Measurements from ENCODE around the gene TRAF6. TPM values are rescaled to one million over a fixed set of nuclear protein-coding genes. Genes with fewer than 3 reads are reported as not detected.

Gene TRAF6
- total and polyA plus RNA-seq, 9 of the 15 experiments (the other 6 are each of a cell fraction or from before 2014, with no cell fraction given), result 2.0 to 13.1 (median 8.2) TPM

DNA sequence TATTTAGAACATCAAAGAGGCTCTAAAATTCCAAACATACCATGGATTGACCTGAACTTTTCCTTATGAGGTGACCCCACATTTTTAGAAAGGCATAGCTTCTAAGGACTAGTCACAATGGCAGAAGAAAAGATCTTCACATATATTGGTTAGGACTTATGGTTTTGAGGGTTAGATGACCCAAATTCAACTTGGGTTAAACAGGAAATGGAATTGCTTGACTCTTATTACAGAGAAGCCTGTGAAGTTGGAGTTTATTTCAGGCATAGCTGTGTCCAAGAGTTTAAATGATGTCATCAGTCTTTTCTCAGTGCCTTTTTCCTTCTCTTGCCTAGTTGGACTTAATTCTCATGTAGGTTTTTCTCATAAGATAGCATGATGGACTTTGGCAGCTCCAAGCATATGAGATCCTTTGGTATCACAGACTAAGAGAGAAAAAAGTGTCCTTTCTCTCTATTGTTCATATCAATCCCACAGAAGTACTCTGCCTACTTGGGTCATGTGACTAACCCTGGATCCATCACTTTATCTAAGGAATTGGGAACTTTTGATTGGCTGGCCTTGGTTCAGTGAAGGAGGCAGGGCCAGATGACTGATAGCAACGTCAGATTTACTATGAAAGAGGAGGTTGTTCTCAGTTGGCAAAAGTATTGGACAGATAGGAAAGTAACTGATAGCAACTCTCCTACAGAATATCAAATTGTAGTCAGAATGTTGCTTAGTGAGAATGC lies 40.5 kb upstream of the TRAF6 start:
- no peak for ATAC-seq
- Histone ChIP-seq H3K27me3 (ENCODE audit: control insufficient read depth in 2 of 2, insufficient read depth in 2 of 2, low read length in 2 of 2) (no peaks in the 10 kb centered on the region), H4K20me1 (replicated peaks; ENCODE audit: control insufficient read depth, insufficient read depth, low read length) (no peaks in the 10 kb centered on the region), H3K4me1 (replicated peaks in 1 of 2; ENCODE audit: control insufficient read depth in 2 of 2, insufficient read depth in 2 of 2, low read length in 2 of 2) (no peaks in the 10 kb centered on the region), H3K79me2 (ENCODE audit: control insufficient read depth, insufficient read depth, low read length) (no peaks in the 10 kb centered on the region), H3K27ac (ENCODE audit: extremely low read depth, low read depth, low read length) (no peak overlapping the region), H3K36me3 (ENCODE audit: control insufficient read depth, insufficient read depth, low read length) (no peaks in the 10 kb centered on the region), H3K9me3 (replicated peaks; ENCODE audit: control insufficient read depth, insufficient read depth, low read depth, low read length) (no peaks in the 10 kb centered on the region), H3K4me3 (no peak overlapping the region), H3K9me1 (ENCODE audit: control insufficient read depth, insufficient read depth, low read length) (no peaks in the 10 kb centered on the region), H3K4me2 (ENCODE audit: insufficient read depth, low read length) (no peak overlapping the region), H3K9ac (ENCODE audit: insufficient read depth in 1 of 2, low read depth in 2 of 2, low read length in 2 of 2) (no peak overlapping the region), H2AFZ (ENCODE audit: low read depth, low read length) (no peak overlapping the region)
- ChIA-PET CTCF (ENCODE audit: low intra/inter-chr PET ratio) (no interaction called here), POLR2A (no interaction called here)
- no peak for FAIRE-seq
- 0% methylated on average over 1 of the region's 1 CpG for WGBS (ENCODE audit: insufficient coverage, low coverage, missing lambda C conversion rate)
- TF ChIP-seq TFE3 (CRISPR knock-in tag; IDR thresholded peaks at IDR 0.05) (peak; percentile 87), TAF7 (tag; IDR thresholded peaks at IDR 0.05) (no peak), ZNF398 (CRISPR knock-in tag; IDR thresholded peaks at IDR 0.05) (no peak)
- BruUV-seq (replicated peaks), result no TSS peak
- DNase-seq (ENCODE audit: extremely low read depth in 1 of 4, low spot score in 3 of 4), result no peak
- in situ Hi-C loops (cut with MboI) (no loop called here), intact Hi-C loops (cut with micrococcal nuclease) (no loop called here)
